ENCODE results near the gene ARHGEF17. TPM values are rescaled to one million over a fixed set of nuclear protein-coding genes. Genes with fewer than 3 reads are reported as not detected.

ARHGEF17 gene
- total and polyA plus RNA-seq, 2 of the 8 experiments (the other 6 are each of a cell fraction or from before 2014, with no cell fraction given), result 11.3 to 14.6 TPM

DNA sequence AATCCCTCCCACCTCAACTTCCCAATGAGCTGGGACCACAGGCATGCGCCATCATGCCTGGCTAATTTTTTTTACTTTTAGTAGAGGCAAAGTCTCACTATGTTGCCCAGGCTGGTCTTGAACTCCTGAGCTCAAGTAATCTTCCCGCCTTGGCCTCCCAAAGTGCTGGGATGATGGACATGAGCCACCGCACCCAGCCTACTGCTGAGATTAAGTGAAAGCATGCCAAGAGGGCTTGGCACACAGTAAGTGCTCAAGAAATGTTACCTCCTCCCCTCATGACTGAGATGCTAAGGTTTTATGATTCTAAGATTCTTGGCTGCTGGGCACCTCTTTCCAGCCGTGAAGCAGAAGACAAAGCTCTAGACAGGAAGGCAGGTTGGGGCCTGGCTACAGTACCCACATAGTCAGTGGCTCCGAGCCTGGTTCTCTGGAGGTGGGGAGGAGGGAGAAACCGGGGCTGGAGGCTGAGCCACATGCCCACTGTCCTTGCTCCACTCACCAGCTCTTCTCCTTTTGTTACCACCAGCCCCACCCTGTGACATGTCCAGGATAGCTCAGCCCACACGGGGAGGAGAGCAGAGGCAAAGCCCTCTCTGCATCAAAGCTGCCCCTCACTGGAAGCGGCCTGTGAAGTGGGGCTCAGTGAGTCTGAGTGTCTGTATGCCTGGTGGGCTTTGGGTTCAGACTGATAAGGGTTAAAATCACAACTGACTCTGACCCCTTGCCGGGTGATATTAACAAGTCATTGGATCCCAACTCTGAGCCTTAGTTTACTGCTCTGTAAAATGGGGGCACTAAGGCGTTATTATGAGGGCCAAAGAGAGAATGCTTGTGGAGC, 12.9 kb downstream of the ARHGEF17 start (continued):
- TF ChIP-seq, protein P1, sequence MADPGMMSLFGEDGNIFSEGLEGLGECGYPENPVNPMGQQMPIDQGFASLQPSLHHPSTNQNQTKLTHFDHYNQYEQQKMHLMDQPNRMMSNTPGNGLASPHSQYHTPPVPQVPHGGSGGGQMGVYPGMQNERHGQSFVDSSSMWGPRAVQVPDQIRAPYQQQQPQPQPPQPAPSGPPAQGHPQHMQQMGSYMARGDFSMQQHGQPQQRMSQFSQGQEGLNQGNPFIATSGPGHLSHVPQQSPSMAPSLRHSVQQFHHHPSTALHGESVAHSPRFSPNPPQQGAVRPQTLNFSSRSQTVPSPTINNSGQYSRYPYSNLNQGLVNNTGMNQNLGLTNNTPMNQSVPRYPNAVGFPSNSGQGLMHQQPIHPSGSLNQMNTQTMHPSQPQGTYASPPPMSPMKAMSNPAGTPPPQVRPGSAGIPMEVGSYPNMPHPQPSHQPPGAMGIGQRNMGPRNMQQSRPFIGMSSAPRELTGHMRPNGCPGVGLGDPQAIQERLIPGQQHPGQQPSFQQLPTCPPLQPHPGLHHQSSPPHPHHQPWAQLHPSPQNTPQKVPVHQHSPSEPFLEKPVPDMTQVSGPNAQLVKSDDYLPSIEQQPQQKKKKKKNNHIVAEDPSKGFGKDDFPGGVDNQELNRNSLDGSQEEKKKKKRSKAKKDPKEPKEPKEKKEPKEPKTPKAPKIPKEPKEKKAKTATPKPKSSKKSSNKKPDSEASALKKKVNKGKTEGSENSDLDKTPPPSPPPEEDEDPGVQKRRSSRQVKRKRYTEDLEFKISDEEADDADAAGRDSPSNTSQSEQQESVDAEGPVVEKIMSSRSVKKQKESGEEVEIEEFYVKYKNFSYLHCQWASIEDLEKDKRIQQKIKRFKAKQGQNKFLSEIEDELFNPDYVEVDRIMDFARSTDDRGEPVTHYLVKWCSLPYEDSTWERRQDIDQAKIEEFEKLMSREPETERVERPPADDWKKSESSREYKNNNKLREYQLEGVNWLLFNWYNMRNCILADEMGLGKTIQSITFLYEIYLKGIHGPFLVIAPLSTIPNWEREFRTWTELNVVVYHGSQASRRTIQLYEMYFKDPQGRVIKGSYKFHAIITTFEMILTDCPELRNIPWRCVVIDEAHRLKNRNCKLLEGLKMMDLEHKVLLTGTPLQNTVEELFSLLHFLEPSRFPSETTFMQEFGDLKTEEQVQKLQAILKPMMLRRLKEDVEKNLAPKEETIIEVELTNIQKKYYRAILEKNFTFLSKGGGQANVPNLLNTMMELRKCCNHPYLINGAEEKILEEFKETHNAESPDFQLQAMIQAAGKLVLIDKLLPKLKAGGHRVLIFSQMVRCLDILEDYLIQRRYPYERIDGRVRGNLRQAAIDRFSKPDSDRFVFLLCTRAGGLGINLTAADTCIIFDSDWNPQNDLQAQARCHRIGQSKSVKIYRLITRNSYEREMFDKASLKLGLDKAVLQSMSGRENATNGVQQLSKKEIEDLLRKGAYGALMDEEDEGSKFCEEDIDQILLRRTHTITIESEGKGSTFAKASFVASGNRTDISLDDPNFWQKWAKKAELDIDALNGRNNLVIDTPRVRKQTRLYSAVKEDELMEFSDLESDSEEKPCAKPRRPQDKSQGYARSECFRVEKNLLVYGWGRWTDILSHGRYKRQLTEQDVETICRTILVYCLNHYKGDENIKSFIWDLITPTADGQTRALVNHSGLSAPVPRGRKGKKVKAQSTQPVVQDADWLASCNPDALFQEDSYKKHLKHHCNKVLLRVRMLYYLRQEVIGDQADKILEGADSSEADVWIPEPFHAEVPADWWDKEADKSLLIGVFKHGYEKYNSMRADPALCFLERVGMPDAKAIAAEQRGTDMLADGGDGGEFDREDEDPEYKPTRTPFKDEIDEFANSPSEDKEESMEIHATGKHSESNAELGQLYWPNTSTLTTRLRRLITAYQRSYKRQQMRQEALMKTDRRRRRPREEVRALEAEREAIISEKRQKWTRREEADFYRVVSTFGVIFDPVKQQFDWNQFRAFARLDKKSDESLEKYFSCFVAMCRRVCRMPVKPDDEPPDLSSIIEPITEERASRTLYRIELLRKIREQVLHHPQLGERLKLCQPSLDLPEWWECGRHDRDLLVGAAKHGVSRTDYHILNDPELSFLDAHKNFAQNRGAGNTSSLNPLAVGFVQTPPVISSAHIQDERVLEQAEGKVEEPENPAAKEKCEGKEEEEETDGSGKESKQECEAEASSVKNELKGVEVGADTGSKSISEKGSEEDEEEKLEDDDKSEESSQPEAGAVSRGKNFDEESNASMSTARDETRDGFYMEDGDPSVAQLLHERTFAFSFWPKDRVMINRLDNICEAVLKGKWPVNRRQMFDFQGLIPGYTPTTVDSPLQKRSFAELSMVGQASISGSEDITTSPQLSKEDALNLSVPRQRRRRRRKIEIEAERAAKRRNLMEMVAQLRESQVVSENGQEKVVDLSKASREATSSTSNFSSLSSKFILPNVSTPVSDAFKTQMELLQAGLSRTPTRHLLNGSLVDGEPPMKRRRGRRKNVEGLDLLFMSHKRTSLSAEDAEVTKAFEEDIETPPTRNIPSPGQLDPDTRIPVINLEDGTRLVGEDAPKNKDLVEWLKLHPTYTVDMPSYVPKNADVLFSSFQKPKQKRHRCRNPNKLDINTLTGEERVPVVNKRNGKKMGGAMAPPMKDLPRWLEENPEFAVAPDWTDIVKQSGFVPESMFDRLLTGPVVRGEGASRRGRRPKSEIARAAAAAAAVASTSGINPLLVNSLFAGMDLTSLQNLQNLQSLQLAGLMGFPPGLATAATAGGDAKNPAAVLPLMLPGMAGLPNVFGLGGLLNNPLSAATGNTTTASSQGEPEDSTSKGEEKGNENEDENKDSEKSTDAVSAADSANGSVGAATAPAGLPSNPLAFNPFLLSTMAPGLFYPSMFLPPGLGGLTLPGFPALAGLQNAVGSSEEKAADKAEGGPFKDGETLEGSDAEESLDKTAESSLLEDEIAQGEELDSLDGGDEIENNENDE (IDR thresholded peaks at IDR 0.05; ENCODE audit: insufficient replicate concordance, low read length), result no peak

Measured in H1 (cell line).